Bronchial epithelial cell (primary cell): ENCODE results near the gene ACTN1. TPM values are rescaled to one million over a fixed set of nuclear protein-coding genes. Genes with fewer than 3 reads are reported as not detected.

Source experiments
- DNase-seq: peaks from one replicate; pipeline ENCODE4 v3.0.0-alpha.2; 2010; ENCODE audit warnings: low read depth
- FAIRE-seq: peaks from 2 replicates; lab custom pipeline; 2011; peaks lifted over from hg19 to GRCh38; lab: Jason Lieb, UNC
- H3K27me3 ChIP-seq: 2 replicates; pipeline ENCODE4 v1.5.1; 2011; ENCODE audit warnings: low read length; ENCODE audit not compliant: control insufficient read depth, insufficient read depth
- H3K36me3 ChIP-seq: 2 replicates; pipeline ENCODE4 v1.5.1; 2011; ENCODE audit warnings: low read length; ENCODE audit not compliant: control insufficient read depth, insufficient read depth
- H3K4me3 ChIP-seq: 2 replicates; pipeline ENCODE4 v1.5.1; 2011; ENCODE audit warnings: mild to moderate bottlenecking, low read depth, low read length, control low read depth
- total RNA-seq: library from RNA; depleted of rRNA; stranded (reverse); fragments of >200 nt; gene quantifications from 2 replicates; pipeline ENCODE4 v1.2.1, GENCODE V29; 2014
- TF ChIP-seq, protein P1 (sequence below): IDR thresholded peaks from 2 replicates; pipeline ENCODE4 v1.5.1; 2011; ENCODE audit warnings: mild to moderate bottlenecking, moderate library complexity, low read length, control low read depth, inconsistent platforms; ENCODE audit not compliant: insufficient read depth, severe bottlenecking

ACTN1 gene
- total RNA-seq, 1 donor from 2014 or later = 165 TPM

DNA sequence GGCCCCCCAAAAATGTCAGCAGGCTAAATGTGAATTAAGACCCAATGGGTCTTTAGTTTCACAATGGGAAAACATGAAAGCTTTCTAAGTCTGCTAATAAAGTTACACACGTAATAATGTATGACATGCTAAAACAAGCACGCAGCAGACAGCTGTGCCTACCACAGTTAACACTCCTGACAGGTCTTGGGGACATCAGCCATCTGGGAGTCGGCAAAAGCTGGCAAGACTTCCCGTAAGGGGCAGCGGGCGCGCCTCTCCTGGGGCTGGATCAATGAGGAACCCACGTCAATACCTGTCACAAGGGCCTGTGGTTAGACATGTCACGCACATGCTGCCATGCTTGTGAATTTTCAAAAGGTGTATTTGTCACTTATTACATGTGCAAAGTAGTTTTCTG lies 45.0 kb downstream of the ACTN1 start:
- TF ChIP-seq, protein P1, sequence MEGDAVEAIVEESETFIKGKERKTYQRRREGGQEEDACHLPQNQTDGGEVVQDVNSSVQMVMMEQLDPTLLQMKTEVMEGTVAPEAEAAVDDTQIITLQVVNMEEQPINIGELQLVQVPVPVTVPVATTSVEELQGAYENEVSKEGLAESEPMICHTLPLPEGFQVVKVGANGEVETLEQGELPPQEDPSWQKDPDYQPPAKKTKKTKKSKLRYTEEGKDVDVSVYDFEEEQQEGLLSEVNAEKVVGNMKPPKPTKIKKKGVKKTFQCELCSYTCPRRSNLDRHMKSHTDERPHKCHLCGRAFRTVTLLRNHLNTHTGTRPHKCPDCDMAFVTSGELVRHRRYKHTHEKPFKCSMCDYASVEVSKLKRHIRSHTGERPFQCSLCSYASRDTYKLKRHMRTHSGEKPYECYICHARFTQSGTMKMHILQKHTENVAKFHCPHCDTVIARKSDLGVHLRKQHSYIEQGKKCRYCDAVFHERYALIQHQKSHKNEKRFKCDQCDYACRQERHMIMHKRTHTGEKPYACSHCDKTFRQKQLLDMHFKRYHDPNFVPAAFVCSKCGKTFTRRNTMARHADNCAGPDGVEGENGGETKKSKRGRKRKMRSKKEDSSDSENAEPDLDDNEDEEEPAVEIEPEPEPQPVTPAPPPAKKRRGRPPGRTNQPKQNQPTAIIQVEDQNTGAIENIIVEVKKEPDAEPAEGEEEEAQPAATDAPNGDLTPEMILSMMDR = no peak
- FAIRE-seq = peak; percentile 7

DNA sequence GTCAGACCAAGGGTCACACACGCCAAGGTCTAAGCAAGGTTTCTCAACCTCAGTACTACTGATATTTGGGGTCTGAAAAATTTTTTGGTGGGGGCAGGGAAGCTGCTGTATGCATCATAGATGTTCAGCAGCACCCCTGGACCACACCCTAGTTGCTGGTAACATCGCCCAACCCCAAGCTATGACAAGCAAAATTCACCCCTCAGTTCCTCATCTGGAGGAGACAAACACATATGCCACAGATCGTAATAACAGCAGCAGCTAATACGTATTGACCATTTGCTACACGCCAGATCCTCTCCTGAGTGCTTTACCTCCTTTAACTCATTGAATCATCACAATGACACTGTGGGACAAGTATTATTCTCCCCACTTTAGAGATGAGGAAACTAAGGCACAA lies 46.4 kb downstream of the ACTN1 start:
- H3K36me3 ChIP-seq = peaks cover 6% of the 10 kb centered on the region
- no peak for FAIRE-seq
- no peak overlapping the region for H3K4me3 ChIP-seq
- no peak for DNase-seq
- TF ChIP-seq, protein P1 = no peak
- H3K27me3 ChIP-seq = no peaks in the 10 kb centered on the region

More for the DNA sequence above, 45.0 kb downstream of the ACTN1 start:
- DNase-seq = no peak
- Histone ChIP-seq H3K27me3 (no peaks in the 10 kb centered on the region), H3K36me3 (peaks cover 6% of the 10 kb centered on the region), H3K4me3 (no peak overlapping the region)

DNA sequence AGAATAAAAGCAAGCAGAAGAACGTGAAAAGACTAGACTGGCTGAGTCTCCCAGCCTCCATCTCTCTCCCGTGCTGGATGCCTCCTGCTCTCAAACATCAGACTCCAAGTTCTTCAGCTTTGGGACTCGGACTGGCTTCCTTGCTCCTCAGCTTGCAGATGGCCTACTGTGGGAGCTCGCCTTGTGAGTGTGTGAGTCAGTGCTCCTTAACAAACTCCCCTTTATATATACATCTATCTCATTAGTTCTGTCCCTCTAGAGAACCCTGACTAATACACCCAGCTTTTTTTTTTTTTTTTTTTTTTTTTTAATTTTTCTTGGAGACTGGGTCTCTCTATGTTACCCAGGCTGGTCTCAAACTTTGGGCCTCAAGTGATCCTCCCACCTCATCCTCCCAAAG lies 46.9 kb downstream of the ACTN1 start:
- Histone ChIP-seq H3K36me3 (peaks cover 6% of the 10 kb centered on the region), H3K4me3 (no peak overlapping the region), H3K27me3 (no peaks in the 10 kb centered on the region)
- no peak for DNase-seq
- no peak for FAIRE-seq
- TF ChIP-seq, protein P1 = no peak

DNA sequence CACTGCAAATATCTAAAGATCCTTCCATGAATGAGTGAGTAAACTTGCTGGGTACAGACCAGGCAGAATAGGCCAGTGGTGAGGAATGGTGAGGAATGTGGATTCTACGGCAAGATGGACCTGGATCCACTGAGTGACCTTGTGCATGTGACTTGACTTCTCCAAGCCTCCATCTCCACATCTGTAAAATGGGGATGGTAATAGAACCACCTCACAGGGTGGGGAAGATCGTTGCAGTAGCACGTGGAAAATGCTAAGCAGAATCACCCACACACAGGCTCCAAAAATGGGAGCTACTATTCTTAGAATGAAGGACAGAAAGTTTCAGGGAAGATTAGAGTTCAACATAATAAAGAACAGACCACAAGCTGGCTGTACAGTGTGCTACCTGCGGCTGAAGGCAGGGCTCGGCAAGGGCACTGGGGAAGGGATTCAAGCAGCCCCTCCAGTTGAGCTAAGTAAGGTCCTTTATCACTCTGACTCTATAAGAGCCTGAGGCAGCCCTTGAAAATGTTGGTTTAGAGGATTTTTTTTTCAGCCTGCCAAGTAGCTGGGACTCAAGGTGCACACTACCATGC lies 47.5 kb downstream of the ACTN1 start:
- TF ChIP-seq, protein P1 = no peak
- FAIRE-seq (no peak), DNase-seq (no peak)
- Histone ChIP-seq H3K36me3 (peaks cover 6% of the 10 kb centered on the region), H3K4me3 (no peak overlapping the region), H3K27me3 (no peaks in the 10 kb centered on the region)

DNA sequence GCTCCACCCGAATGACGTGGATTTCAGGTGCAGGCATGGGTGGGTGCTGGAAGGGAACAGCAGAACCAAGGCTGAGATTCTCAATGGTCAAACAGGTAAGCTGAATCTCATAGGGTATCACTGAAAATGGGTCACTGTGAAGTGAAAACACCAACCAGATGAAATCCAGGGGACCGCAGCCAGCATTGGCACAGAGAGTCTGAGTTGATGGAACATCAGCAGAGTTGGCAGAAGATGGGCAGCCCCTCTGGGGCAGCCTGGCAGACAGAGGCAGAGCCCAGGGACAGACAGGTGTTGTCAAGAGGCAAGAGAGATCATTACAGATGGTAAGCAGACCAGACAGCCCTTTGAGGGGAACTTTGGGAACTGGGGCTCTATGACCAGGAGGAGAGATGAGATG lies 48.0 kb downstream of the ACTN1 start:
- Histone ChIP-seq H3K4me3 (no peak overlapping the region), H3K36me3 (peaks cover 6% of the 10 kb centered on the region), H3K27me3 (no peaks in the 10 kb centered on the region)
- FAIRE-seq = peak; percentile 77
- DNase-seq = no peak
- TF ChIP-seq, protein P1 = no peak
